Transverse colon (tissue), 3 donors: Measurements from ENCODE around the gene TNPO1.

Experiments
- EP300 ChIP-seq: sonication (generic); formaldehyde crosslinking; IDR thresholded peaks from one replicate; pipeline ENCODE4 v1.6.1; 2017; ENCODE audit warnings: antibody characterized with exemption, low read depth
- TF ChIP-seq, protein P1 (sequence below), 5 experiments: fragments of 200-600 bp in 3 of 5; fragments of 450-650 bp in 2 of 5; sonication (generic) in 3 of 5; IDR thresholded peaks; 1 replicate in 2 of 5; 2 replicates in 3 of 5; pipeline ENCODE4 v1.5.1; 2016 to 2017; ENCODE audit warnings: antibody characterized with exemption in 5 of 5, inconsistent platforms in 3 of 5, mild to moderate bottlenecking in 2 of 5, moderate library complexity in 1 of 5

DNA sequence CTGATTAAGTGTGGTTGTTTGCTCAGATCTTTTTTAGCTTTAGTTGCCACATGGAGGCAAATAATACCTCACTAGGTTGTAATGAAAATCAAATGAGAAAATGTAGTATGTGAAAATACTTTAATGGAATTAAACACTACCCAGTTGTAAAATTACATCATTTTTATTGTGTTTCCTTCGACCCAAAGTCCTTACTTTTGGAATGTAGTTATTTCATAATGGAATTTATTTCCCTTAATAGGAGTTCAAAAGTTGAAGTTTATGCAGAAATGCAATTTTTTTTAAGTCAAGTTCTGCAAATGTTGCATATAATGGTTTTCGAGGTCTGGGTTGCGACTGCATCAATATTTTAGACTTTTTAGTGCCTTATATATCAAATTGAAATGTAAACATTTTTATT, 31.0 kb downstream of the TNPO1 start:
- TF ChIP-seq, protein P1, sequence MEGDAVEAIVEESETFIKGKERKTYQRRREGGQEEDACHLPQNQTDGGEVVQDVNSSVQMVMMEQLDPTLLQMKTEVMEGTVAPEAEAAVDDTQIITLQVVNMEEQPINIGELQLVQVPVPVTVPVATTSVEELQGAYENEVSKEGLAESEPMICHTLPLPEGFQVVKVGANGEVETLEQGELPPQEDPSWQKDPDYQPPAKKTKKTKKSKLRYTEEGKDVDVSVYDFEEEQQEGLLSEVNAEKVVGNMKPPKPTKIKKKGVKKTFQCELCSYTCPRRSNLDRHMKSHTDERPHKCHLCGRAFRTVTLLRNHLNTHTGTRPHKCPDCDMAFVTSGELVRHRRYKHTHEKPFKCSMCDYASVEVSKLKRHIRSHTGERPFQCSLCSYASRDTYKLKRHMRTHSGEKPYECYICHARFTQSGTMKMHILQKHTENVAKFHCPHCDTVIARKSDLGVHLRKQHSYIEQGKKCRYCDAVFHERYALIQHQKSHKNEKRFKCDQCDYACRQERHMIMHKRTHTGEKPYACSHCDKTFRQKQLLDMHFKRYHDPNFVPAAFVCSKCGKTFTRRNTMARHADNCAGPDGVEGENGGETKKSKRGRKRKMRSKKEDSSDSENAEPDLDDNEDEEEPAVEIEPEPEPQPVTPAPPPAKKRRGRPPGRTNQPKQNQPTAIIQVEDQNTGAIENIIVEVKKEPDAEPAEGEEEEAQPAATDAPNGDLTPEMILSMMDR (IDR thresholded peaks at IDR 0.05), result no peak
- no peak for TF ChIP-seq EP300
